Fibroblast of lung (primary cell): ENCODE data around the gene CREB5.

Experiments used
- CTCF ChIP-seq, 2 donors: IDR thresholded peaks in 1 of 2; conservative IDR thresholded peaks in 1 of 2; 1 replicate in 1 of 2; 2 replicates in 1 of 2; pipeline ENCODE4 v1.5.1; 2011 to 2012; ENCODE audit warnings: low read length in 2 of 2, control low read depth in 1 of 2, inconsistent platforms in 1 of 2, low read depth in 1 of 2, mild to moderate bottlenecking in 1 of 2
- EZH2 ChIP-seq: IDR thresholded peaks from 2 replicates; pipeline ENCODE4 v1.5.1; 2012; ENCODE audit warnings: low read length, control low read depth, mild to moderate bottlenecking; ENCODE audit errors: missing control alignments

- TF ChIP-seq CTCF (conservative IDR thresholded peaks at IDR 0.05 in 1 of 2, IDR thresholded peaks at IDR 0.05 in 1 of 2; ENCODE audit: low read depth in 1 of 2, low read length in 2 of 2), result no peak
- TF ChIP-seq EZH2, result no peak
Observed at GRCh38 chr7:28588602-28589001, 176.3 kb downstream of the CREB5 start.
